22Rv1 (cell line): Measurements from ENCODE around the gene DHRS7C.

Experiments
- CTCF ChIP-seq: fragments of 450-650 bp; IDR thresholded peaks from 2 replicates; pipeline ENCODE4 v1.5.1; 2017; ENCODE audit warnings: mild to moderate bottlenecking
- ZFX ChIP-seq: fragments of 450-650 bp; IDR thresholded peaks from 2 replicates; pipeline ENCODE4 v1.6.1; 2017; ENCODE audit warnings: antibody characterized with exemption, borderline replicate concordance

- TF ChIP-seq CTCF (no peak; the same call in 1 of the 2 replicates), ZFX (no peak)
Observed at GRCh38 chr17:9824094-9824493, 32.7 kb upstream of the DHRS7C start.
